B cell (primary cell): Measurements from ENCODE around the gene GABRE. TPM values are rescaled to one million over a fixed set of nuclear protein-coding genes. Genes with fewer than 3 reads are reported as not detected.

Experiments used
- ATAC-seq: fragments of 200-7000 bp; cut with Tn5 transposase; one replicate; pipeline ENCODE4 v1.10.0; 2021; ENCODE audit warnings: low read depth, mild to moderate bottlenecking, moderate number of reproducible peaks, moderate library complexity
- CTCF ChIA-PET: fragments of 350-600 bp; sonication (Branson Sonifier 250); formaldehyde crosslinking; loops from one replicate; lab custom pipeline; 2021; ENCODE audit warnings: antibody characterized with exemption, inconsistent platforms; lab: Charles Lee
- POLR2A ChIA-PET: fragments of 350-600 bp; sonication (Branson Sonifier 250); formaldehyde crosslinking; loops from one replicate; lab custom pipeline; 2021; ENCODE audit warnings: antibody characterized with exemption; lab: Charles Lee
- DNase-seq: peaks from one replicate; pipeline ENCODE4 v3.0.0; 2013
- H2AFZ ChIP-seq: 2 replicates; pipeline ENCODE4 v1.6.1; 2012; ENCODE audit warnings: mild to moderate bottlenecking, low read depth, low read length; ENCODE audit not compliant: insufficient read depth, poor library complexity, severe bottlenecking
- H3K27ac ChIP-seq, 2 donors: 1 replicate in 1 of 2; 2 replicates in 1 of 2; pipeline ENCODE4 v1.5.1; 2012 to 2013; ENCODE audit warnings: low read length in 2 of 2, mild to moderate bottlenecking in 2 of 2, moderate library complexity in 1 of 2
- H3K27me3 ChIP-seq, 4 experiments: fragments of 200-600 bp in 1 of 4; sonication (generic) in 1 of 4; replicated peaks in 1 of 4; 1 replicate in 2 of 4; 2 replicates in 2 of 4; pipeline versions ENCODE4 v1.6.1 to v1.7.0; 2013 to 2016; ENCODE audit warnings: low read length in 3 of 4, mild to moderate bottlenecking in 2 of 4, mixed read lengths in 1 of 4, moderate library complexity in 1 of 4; ENCODE audit not compliant: insufficient read depth in 4 of 4, control insufficient read depth in 3 of 4; ENCODE audit errors: control extremely low read depth in 1 of 4
- H3K36me3 ChIP-seq, 2 experiments: replicated peaks in 1 of 2; 1 replicate in 1 of 2; 2 replicates in 1 of 2; pipeline versions ENCODE4 v1.6.1 to v1.7.1; 2013; ENCODE audit warnings: low read length in 1 of 2; ENCODE audit not compliant: insufficient read depth in 2 of 2, control insufficient read depth in 1 of 2; ENCODE audit errors: control extremely low read depth in 1 of 2, extremely low read depth in 1 of 2
- H3K4me1 ChIP-seq, 2 donors: fragments of 200-600 bp in 1 of 2; sonication (generic) in 1 of 2; 1 replicate in 1 of 2; 2 replicates in 1 of 2; pipeline versions ENCODE4 v1.5.1 to v1.6.1; 2013 to 2017; ENCODE audit warnings: low read length in 2 of 2; ENCODE audit not compliant: control insufficient read depth in 2 of 2, insufficient read depth in 2 of 2
- H3K4me2 ChIP-seq: replicated peaks from 2 replicates; pipeline ENCODE3; 2012; ENCODE audit warnings: mild to moderate bottlenecking, low read depth, low read length; ENCODE audit not compliant: poor library complexity, severe bottlenecking
- H3K4me3 ChIP-seq, 5 experiments: fragments of 200-600 bp in 1 of 5; sonication (generic) in 1 of 5; 1 replicate in 3 of 5; 2 replicates in 2 of 5; pipeline versions ENCODE4 v1.5.1 to v1.7.0; 2011 to 2016; ENCODE audit warnings: low read length in 4 of 5, mild to moderate bottlenecking in 4 of 5, low read depth in 2 of 5, control low read depth in 1 of 5, moderate library complexity in 1 of 5; ENCODE audit not compliant: insufficient read depth in 1 of 5; ENCODE audit errors: control extremely low read depth in 1 of 5, extremely low read depth in 1 of 5
- H3K79me2 ChIP-seq: fragments of 200-600 bp; sonication (generic); one replicate; pipeline ENCODE4 v1.6.0; 2016; ENCODE audit warnings: low read length; ENCODE audit not compliant: control insufficient read depth, insufficient read depth
- H3K9ac ChIP-seq: fragments of 200-600 bp; sonication (generic); 2 replicates; pipeline ENCODE4 v1.6.1; 2017; ENCODE audit warnings: mild to moderate bottlenecking, low read length, moderate library complexity
- H3K9me3 ChIP-seq, 3 donors: one replicate each; pipeline versions ENCODE4 v1.6.1 to v1.7.1; 2013; ENCODE audit warnings: low read length in 2 of 3; ENCODE audit not compliant: control insufficient read depth in 2 of 3, insufficient read depth in 1 of 3; ENCODE audit errors: control extremely low read depth in 1 of 3
- H4K20me1 ChIP-seq: 2 replicates; pipeline ENCODE4 v1.6.0; 2012; ENCODE audit warnings: mild to moderate bottlenecking, low read length; ENCODE audit not compliant: insufficient read depth, control insufficient read depth, poor library complexity, severe bottlenecking
- H3K27ac Mint-ChIP-seq: one replicate; pipeline ENCODE4 v1.8.0; 2021; ENCODE audit warnings: mixed read lengths
- H3K27me3 Mint-ChIP-seq: one replicate; pipeline ENCODE4 v1.8.0; 2021; ENCODE audit warnings: mixed read lengths
- H3K4me1 Mint-ChIP-seq: one replicate; pipeline ENCODE4 v1.8.0; 2021; ENCODE audit warnings: mixed read lengths
- H3K4me3 Mint-ChIP-seq: one replicate; pipeline ENCODE4 v1.8.0; 2021; ENCODE audit warnings: mixed read lengths
- H3K9me3 Mint-ChIP-seq: one replicate; pipeline ENCODE4 v1.8.0; 2022; ENCODE audit warnings: mixed read lengths; ENCODE audit not compliant: insufficient read depth
- EZH2 ChIP-seq: IDR thresholded peaks from 2 replicates; pipeline ENCODE4 v1.6.1; 2012; ENCODE audit warnings: borderline replicate concordance, low read depth, mild to moderate bottlenecking, moderate library complexity, low read length; ENCODE audit not compliant: insufficient read depth, poor library complexity, severe bottlenecking
- WGBS: methylation state at CpG from one replicate; pipeline ENCODE4 v1.1.5; 2013; ENCODE audit warnings: missing lambda C conversion rate; ENCODE audit not compliant: insufficient coverage; 5-methylcytosine and 5-hydroxymethylcytosine counted together
- intact Hi-C: fragments of 100-400 bp; cut with micrococcal nuclease; formaldehyde crosslinking; loops from one replicate; pipeline ENCODE4 v1.10.0; 2022
- polyA minus RNA-seq: library from RNA; depleted of rRNA, polyadenylated mRNA; stranded (reverse); fragments of >200 nt; gene quantifications from 2 replicates; pipeline ENCODE4 v1.2.3, GENCODE V29; 2012
- polyA plus RNA-seq: library from polyadenylated mRNA; depleted of rRNA; stranded (reverse); fragments of >200 nt; gene quantifications from 2 replicates; pipeline ENCODE4 v1.2.3, GENCODE V29; 2012
- total RNA-seq, 2 donors: library from RNA; stranded (reverse); fragments of 120-200 nt in 1 of 2; gene quantifications; 1 replicate in 1 of 2; 2 replicates in 1 of 2; pipeline versions ENCODE4 v1.2.3 to v1.2.4, GENCODE V29; 2013 to 2022
- TF ChIP-seq, protein P1 (sequence below): fragments of 200-600 bp; IDR thresholded peaks from one replicate; pipeline ENCODE4 v1.8.0; 2022; ENCODE audit warnings: antibody characterized with exemption, mild to moderate bottlenecking

Gene GABRE, protein sequence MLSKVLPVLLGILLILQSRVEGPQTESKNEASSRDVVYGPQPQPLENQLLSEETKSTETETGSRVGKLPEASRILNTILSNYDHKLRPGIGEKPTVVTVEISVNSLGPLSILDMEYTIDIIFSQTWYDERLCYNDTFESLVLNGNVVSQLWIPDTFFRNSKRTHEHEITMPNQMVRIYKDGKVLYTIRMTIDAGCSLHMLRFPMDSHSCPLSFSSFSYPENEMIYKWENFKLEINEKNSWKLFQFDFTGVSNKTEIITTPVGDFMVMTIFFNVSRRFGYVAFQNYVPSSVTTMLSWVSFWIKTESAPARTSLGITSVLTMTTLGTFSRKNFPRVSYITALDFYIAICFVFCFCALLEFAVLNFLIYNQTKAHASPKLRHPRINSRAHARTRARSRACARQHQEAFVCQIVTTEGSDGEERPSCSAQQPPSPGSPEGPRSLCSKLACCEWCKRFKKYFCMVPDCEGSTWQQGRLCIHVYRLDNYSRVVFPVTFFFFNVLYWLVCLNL
- total RNA-seq (not detected in 2 replicates), polyA plus RNA-seq (not detected in 2 replicates), polyA minus RNA-seq (1.2 and 4.5 TPM in 2 replicates)
- 1.1 TPM for total RNA-seq (2013)

DNA sequence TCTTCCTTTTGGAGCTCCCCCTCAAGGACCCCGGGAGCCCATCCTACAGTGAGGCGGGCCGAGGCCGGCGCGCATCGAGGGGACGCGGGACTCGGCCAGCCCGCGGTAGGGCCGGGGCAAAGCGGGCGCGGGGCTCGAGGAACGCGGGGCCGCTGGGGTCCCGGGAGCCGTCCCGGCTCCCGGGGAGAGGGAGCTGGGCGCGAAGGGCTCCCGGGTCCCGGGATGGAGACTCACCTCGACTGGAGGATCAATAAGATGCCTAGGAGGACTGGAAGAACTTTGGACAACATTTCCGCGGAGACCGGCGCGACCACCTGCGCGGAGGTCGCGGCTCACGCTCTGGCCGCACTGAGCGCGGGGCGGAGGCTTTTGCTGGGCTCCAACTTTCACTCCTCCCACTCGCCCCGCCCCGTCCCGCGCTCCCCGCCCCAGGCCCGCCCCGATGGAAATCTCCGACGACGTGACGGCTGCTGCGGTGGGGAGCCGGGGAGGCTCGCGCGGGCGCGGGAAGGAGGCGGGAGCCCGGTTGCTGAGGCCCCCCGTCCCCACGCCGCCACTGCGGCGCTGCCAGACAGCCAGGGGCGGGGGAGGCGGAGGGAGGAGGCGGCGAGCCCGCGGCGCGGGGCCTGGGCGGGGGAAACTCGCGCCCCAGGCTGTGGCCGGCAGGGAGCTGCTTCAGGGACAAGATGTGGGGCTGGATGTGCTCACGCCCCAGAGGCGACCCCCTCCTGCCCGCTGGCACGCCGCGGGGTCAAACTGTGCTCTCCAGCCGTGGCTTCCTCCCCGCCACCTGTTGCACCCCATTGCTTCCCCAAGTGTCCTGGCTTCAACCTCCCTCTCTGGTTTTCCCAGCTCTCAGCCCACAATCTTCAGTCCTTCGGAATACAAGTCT lies at the start of gene GABRE:
TSS of gene GABRE (minus strand) at position 341 of the 892 bp plus-strand sequence. CDS start at position 290, 51 bp downstream.
- Histone ChIP-seq H4K20me1 (no peaks in the 10 kb centered on the region), H3K79me2 (no peaks in the 10 kb centered on the region), H3K4me2 (no peak within 1 kb of the TSS), H3K4me1 (no peaks in the 10 kb centered on the region), H2AFZ (no peak within 1 kb of the TSS), H3K36me3 (no peaks in the 10 kb centered on the region), H3K9ac (no peak within 1 kb of the TSS), H3K4me3 (no peak within 1 kb of the TSS), H3K27me3 (no peaks in the 10 kb centered on the region), H3K27ac (no peak within 1 kb of the TSS), H3K9me3 (no peaks in the 10 kb centered on the region)
- CTCF ChIA-PET = no interaction called here
- no peak for TF ChIP-seq EZH2
- TF ChIP-seq, protein P1, sequence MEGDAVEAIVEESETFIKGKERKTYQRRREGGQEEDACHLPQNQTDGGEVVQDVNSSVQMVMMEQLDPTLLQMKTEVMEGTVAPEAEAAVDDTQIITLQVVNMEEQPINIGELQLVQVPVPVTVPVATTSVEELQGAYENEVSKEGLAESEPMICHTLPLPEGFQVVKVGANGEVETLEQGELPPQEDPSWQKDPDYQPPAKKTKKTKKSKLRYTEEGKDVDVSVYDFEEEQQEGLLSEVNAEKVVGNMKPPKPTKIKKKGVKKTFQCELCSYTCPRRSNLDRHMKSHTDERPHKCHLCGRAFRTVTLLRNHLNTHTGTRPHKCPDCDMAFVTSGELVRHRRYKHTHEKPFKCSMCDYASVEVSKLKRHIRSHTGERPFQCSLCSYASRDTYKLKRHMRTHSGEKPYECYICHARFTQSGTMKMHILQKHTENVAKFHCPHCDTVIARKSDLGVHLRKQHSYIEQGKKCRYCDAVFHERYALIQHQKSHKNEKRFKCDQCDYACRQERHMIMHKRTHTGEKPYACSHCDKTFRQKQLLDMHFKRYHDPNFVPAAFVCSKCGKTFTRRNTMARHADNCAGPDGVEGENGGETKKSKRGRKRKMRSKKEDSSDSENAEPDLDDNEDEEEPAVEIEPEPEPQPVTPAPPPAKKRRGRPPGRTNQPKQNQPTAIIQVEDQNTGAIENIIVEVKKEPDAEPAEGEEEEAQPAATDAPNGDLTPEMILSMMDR = no peak
- intact Hi-C loops = no loop called here
- ATAC-seq = no peak
- POLR2A ChIA-PET = no interaction called here
- H3K9me3 Mint-ChIP-seq = no peaks in the 10 kb centered on the region
- peaks cover 15% of the 10 kb centered on the region for H3K27me3 Mint-ChIP-seq
- no peak within 1 kb of the TSS for H3K4me3 Mint-ChIP-seq
- no peak for DNase-seq
- H3K4me1 Mint-ChIP-seq = no peaks in the 10 kb centered on the region
- WGBS = 10% methylated on average over 54 of the region's 90 CpGs
- H3K27ac Mint-ChIP-seq = no peak within 1 kb of the TSS
